WTC11 (cell line): ENCODE data around the gene UGT8. TPM values are rescaled to one million over a fixed set of nuclear protein-coding genes. Genes with fewer than 3 reads are reported as not detected.

Source experiments
- ATAC-seq: fragments of 200-7000 bp; cut with Tn5 transposase; 2 replicates; pipeline ENCODE4 v1.10.0; 2021; ENCODE audit warnings: mild to moderate bottlenecking, moderate library complexity
- CTCF ChIA-PET: fragments of 300-600 bp; sonication (Branson Sonifier 250); formaldehyde crosslinking; loops from one replicate; lab custom pipeline; 2021; ENCODE audit warnings: antibody characterized with exemption; lab: Charles Lee
- POLR2A ChIA-PET: fragments of 350-600 bp; sonication (Branson Sonifier 250); formaldehyde crosslinking; loops from one replicate; lab custom pipeline; 2021; ENCODE audit warnings: antibody characterized with exemption; lab: Charles Lee
- DNase-seq: peaks from one replicate; pipeline ENCODE4 v3.0.0; 2021; ENCODE audit warnings: low spot score
- H3K27ac Mint-ChIP-seq: 2 replicates; pipeline ENCODE4 v1.8.0; 2021; ENCODE audit warnings: mixed read lengths
- H3K27me3 Mint-ChIP-seq: 2 replicates; pipeline ENCODE4 v1.8.0; 2021; ENCODE audit warnings: low read depth, mild to moderate bottlenecking, moderate library complexity, mixed read lengths
- H3K36me3 Mint-ChIP-seq: 2 replicates; pipeline ENCODE4 v1.8.0; 2021; ENCODE audit warnings: mixed read lengths
- H3K4me1 Mint-ChIP-seq: 2 replicates; pipeline ENCODE4 v1.8.0; 2022; ENCODE audit warnings: mixed read lengths
- H3K4me3 Mint-ChIP-seq: 2 replicates; pipeline ENCODE4 v1.8.0; 2021; ENCODE audit warnings: mild to moderate bottlenecking, moderate library complexity, mixed read lengths
- H3K9me3 Mint-ChIP-seq: 2 replicates; pipeline ENCODE4 v1.8.0; 2021; ENCODE audit warnings: mixed read lengths
- GTF2I ChIP-seq: fragments of 250-450 bp; sonication (Bioruptor Pico); conservative IDR thresholded peaks from 2 replicates; pipeline ENCODE4 v1.4.0; 2021; ENCODE audit warnings: mild to moderate bottlenecking
- NFE2L1 ChIP-seq: sonication (generic); formaldehyde crosslinking; IDR thresholded peaks from 2 replicates; pipeline ENCODE4 v1.8.1; 2023; ENCODE audit warnings: missing genetic modification reagents
- NFYB ChIP-seq: sonication (generic); formaldehyde crosslinking; conservative IDR thresholded peaks from 2 replicates; pipeline ENCODE4 v1.8.0; 2022; ENCODE audit warnings: low read depth, missing genetic modification reagents
- TEAD1 ChIP-seq: sonication (generic); formaldehyde crosslinking; IDR thresholded peaks from 2 replicates; pipeline ENCODE4 v1.8.0; 2022; ENCODE audit warnings: mild to moderate bottlenecking, missing genetic modification reagents
- ZBTB21 ChIP-seq: sonication (generic); formaldehyde crosslinking; IDR thresholded peaks from 2 replicates; pipeline ENCODE4 v1.8.1; 2023; ENCODE audit warnings: mild to moderate bottlenecking, missing genetic modification reagents, borderline replicate concordance
- ZNF219 ChIP-seq: sonication (generic); formaldehyde crosslinking; IDR thresholded peaks from 2 replicates; pipeline ENCODE4 v1.8.0; 2023; ENCODE audit warnings: missing genetic modification reagents, mild to moderate bottlenecking, borderline replicate concordance
- ZNF232 ChIP-seq: sonication (generic); formaldehyde crosslinking; IDR thresholded peaks from 2 replicates; pipeline ENCODE4 v1.8.0; 2022; ENCODE audit warnings: mild to moderate bottlenecking, missing genetic modification reagents
- ZNF263 ChIP-seq: sonication (generic); formaldehyde crosslinking; IDR thresholded peaks from 2 replicates; pipeline ENCODE4 v1.8.1; 2022; ENCODE audit warnings: low read depth, mild to moderate bottlenecking, moderate library complexity, missing genetic modification reagents
- ZNF317 ChIP-seq: sonication (generic); formaldehyde crosslinking; IDR thresholded peaks from 2 replicates; pipeline ENCODE4 v1.8.1; 2023; ENCODE audit warnings: low read depth, mild to moderate bottlenecking, moderate library complexity, missing genetic modification reagents, borderline replicate concordance
- ZNF416 ChIP-seq: fragments of 250-450 bp; sonication (Bioruptor Pico); IDR thresholded peaks from 2 replicates; pipeline ENCODE4 v1.9.0; 2021; ENCODE audit warnings: mild to moderate bottlenecking, inconsistent platforms
- total RNA-seq: library from RNA; stranded (reverse); gene quantifications from 3 replicates; pipeline ENCODE4 v1.2.3, GENCODE V29; 2021
- TF ChIP-seq, protein P1 (sequence below): fragments of 250-450 bp; sonication (Bioruptor Pico); conservative IDR thresholded peaks from 2 replicates; pipeline ENCODE4 v1.9.0; 2021; ENCODE audit warnings: mild to moderate bottlenecking
- TF ChIP-seq, protein P2 (sequence below): sonication (generic); formaldehyde crosslinking; IDR thresholded peaks from 2 replicates; pipeline ENCODE4 v1.8.1; 2023; ENCODE audit warnings: mild to moderate bottlenecking, missing genetic modification reagents
- TF ChIP-seq, protein P3 (sequence below): sonication (generic); formaldehyde crosslinking; IDR thresholded peaks from 2 replicates; pipeline ENCODE4 v1.8.1; 2023; ENCODE audit warnings: mild to moderate bottlenecking, missing genetic modification reagents
- TF ChIP-seq, protein P4 (sequence below): fragments of 250-450 bp; sonication (Bioruptor Pico); IDR thresholded peaks from 2 replicates; pipeline ENCODE4 v2.1.2; 2022; ENCODE audit warnings: mild to moderate bottlenecking, moderate library complexity
- TF ChIP-seq, protein P5 (sequence below): sonication (generic); formaldehyde crosslinking; conservative IDR thresholded peaks from 2 replicates; pipeline ENCODE4 v1.8.1; 2023; ENCODE audit warnings: mild to moderate bottlenecking, low read depth, missing genetic modification reagents, moderate library complexity
- TF ChIP-seq, protein P6 (sequence below): sonication (generic); formaldehyde crosslinking; IDR thresholded peaks from 2 replicates; pipeline ENCODE4 v1.8.1; 2022; ENCODE audit warnings: low read depth, mild to moderate bottlenecking, moderate library complexity, missing genetic modification reagents, borderline replicate concordance
- TF ChIP-seq, protein P7 (sequence below): fragments of 250-450 bp; sonication (Bioruptor Pico); IDR thresholded peaks from 2 replicates; pipeline ENCODE4 v1.9.0; 2021; ENCODE audit warnings: mild to moderate bottlenecking
- TF ChIP-seq, protein P8 (sequence below): sonication (generic); formaldehyde crosslinking; IDR thresholded peaks from 2 replicates; pipeline ENCODE4 v1.8.1; 2023; ENCODE audit warnings: mild to moderate bottlenecking, missing genetic modification reagents, moderate library complexity

Gene UGT8
- total RNA-seq, 1 experiment from 2014 or later: 30.8 TPM

DNA sequence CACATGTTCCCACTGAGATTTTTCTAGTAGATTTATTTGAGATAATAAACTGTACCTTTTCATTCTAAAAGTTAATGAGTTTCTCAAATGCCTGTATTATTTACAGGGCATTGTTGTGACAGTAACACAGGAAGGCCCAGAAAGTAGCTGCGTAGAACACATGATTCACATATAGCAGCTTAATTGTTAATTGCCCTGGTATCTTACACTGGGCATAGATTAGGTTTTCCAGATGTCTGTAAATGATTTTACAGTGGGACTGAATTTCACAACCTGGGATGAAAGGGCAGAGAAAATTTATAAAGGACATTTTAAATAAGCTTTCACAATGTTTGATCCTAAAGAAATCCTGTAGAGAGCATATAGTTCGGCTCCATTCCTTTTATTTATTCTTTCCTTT is 27.6 kb downstream of the UGT8 start:
- no peak for DNase-seq
- ChIA-PET CTCF (no interaction called here), POLR2A (no interaction called here)
- Mint-ChIP-seq H3K27ac (no peak overlapping the region), H3K4me3 (no peak overlapping the region), H3K4me1 (peaks cover 15% of the 10 kb centered on the region), H3K9me3 (peaks cover 3% of the 10 kb centered on the region; the same call in 1 of the 2 replicates), H3K27me3 (no peaks in the 10 kb centered on the region), H3K36me3 (peaks cover 25% of the 10 kb centered on the region)
- ATAC-seq: no peak
- TF ChIP-seq, protein P1, sequence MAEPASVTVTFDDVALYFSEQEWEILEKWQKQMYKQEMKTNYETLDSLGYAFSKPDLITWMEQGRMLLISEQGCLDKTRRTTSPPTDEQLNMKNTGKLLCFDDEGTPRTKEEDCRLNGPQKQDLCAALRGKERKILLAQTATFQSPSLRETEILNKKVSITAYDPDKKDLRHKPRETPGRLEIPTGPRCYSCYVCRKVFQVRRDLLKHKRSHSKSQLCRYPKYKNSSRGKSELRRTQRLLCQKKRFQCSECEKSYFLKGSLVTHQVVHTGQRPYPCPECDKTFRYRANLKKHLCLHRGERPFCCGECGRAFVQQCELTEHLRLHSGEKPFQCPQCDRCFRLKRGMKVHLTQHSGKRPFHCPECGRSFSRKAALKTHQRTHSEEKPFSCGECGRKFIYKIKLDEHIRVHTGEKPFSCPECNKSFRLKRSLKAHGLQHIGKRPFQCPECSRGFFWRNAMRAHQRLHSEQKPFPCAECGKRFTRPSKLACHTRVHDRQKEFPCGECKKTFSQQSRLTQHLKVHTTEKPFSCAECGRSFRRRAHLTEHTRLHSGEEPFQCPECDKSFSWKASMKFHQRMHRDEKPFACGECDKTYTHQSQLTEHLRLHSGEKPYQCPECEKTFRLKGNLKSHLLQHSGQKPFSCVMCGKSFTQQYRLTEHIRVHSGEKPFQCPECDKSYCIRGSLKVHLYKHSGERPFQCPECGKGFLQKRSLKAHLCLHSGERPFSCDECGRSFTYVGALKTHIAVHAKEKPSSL (CRISPR knock-in tag): no peak
- TF ChIP-seq GTF2I (CRISPR knock-in tag) (no peak), NFE2L1 (no peak), ZNF416 (CRISPR knock-in tag) (no peak), ZBTB21 (no peak), ZNF219 (no peak), TEAD1 (CRISPR knock-in tag) (no peak), ZNF317 (CRISPR knock-in tag) (no peak), ZNF263 (no peak), ZNF232 (no peak), NFYB (no peak)
- TF ChIP-seq, protein P2, sequence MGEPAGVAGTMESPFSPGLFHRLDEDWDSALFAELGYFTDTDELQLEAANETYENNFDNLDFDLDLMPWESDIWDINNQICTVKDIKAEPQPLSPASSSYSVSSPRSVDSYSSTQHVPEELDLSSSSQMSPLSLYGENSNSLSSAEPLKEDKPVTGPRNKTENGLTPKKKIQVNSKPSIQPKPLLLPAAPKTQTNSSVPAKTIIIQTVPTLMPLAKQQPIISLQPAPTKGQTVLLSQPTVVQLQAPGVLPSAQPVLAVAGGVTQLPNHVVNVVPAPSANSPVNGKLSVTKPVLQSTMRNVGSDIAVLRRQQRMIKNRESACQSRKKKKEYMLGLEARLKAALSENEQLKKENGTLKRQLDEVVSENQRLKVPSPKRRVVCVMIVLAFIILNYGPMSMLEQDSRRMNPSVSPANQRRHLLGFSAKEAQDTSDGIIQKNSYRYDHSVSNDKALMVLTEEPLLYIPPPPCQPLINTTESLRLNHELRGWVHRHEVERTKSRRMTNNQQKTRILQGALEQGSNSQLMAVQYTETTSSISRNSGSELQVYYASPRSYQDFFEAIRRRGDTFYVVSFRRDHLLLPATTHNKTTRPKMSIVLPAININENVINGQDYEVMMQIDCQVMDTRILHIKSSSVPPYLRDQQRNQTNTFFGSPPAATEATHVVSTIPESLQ (CRISPR knock-in tag): no peak
- TF ChIP-seq, protein P3, sequence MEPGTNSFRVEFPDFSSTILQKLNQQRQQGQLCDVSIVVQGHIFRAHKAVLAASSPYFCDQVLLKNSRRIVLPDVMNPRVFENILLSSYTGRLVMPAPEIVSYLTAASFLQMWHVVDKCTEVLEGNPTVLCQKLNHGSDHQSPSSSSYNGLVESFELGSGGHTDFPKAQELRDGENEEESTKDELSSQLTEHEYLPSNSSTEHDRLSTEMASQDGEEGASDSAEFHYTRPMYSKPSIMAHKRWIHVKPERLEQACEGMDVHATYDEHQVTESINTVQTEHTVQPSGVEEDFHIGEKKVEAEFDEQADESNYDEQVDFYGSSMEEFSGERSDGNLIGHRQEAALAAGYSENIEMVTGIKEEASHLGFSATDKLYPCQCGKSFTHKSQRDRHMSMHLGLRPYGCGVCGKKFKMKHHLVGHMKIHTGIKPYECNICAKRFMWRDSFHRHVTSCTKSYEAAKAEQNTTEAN (CRISPR knock-in tag): no peak
- TF ChIP-seq, protein P4, sequence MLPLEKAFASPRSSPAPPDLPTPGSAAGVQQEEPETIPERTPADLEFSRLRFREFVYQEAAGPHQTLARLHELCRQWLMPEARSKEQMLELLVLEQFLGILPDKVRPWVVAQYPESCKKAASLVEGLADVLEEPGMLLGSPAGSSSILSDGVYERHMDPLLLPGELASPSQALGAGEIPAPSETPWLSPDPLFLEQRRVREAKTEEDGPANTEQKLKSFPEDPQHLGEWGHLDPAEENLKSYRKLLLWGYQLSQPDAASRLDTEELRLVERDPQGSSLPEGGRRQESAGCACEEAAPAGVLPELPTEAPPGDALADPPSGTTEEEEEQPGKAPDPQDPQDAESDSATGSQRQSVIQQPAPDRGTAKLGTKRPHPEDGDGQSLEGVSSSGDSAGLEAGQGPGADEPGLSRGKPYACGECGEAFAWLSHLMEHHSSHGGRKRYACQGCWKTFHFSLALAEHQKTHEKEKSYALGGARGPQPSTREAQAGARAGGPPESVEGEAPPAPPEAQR: no peak
- TF ChIP-seq, protein P5, sequence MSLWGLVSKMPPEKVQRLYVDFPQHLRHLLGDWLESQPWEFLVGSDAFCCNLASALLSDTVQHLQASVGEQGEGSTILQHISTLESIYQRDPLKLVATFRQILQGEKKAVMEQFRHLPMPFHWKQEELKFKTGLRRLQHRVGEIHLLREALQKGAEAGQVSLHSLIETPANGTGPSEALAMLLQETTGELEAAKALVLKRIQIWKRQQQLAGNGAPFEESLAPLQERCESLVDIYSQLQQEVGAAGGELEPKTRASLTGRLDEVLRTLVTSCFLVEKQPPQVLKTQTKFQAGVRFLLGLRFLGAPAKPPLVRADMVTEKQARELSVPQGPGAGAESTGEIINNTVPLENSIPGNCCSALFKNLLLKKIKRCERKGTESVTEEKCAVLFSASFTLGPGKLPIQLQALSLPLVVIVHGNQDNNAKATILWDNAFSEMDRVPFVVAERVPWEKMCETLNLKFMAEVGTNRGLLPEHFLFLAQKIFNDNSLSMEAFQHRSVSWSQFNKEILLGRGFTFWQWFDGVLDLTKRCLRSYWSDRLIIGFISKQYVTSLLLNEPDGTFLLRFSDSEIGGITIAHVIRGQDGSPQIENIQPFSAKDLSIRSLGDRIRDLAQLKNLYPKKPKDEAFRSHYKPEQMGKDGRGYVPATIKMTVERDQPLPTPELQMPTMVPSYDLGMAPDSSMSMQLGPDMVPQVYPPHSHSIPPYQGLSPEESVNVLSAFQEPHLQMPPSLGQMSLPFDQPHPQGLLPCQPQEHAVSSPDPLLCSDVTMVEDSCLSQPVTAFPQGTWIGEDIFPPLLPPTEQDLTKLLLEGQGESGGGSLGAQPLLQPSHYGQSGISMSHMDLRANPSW (CRISPR knock-in tag): no peak
- TF ChIP-seq, protein P6, sequence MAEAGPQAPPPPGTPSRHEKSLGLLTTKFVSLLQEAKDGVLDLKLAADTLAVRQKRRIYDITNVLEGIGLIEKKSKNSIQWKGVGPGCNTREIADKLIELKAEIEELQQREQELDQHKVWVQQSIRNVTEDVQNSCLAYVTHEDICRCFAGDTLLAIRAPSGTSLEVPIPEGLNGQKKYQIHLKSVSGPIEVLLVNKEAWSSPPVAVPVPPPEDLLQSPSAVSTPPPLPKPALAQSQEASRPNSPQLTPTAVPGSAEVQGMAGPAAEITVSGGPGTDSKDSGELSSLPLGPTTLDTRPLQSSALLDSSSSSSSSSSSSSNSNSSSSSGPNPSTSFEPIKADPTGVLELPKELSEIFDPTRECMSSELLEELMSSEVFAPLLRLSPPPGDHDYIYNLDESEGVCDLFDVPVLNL (CRISPR knock-in tag): no peak
- TF ChIP-seq, protein P7, sequence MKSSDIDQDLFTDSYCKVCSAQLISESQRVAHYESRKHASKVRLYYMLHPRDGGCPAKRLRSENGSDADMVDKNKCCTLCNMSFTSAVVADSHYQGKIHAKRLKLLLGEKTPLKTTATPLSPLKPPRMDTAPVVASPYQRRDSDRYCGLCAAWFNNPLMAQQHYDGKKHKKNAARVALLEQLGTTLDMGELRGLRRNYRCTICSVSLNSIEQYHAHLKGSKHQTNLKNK (CRISPR knock-in tag): no peak
- TF ChIP-seq, protein P8, sequence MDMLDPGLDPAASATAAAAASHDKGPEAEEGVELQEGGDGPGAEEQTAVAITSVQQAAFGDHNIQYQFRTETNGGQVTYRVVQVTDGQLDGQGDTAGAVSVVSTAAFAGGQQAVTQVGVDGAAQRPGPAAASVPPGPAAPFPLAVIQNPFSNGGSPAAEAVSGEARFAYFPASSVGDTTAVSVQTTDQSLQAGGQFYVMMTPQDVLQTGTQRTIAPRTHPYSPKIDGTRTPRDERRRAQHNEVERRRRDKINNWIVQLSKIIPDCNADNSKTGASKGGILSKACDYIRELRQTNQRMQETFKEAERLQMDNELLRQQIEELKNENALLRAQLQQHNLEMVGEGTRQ (CRISPR knock-in tag): no peak
